Vagina (tissue), 2 donors: Measurements from ENCODE around the gene BID.

Experiments
- POLR2A ChIP-seq, 2 donors: fragments of 450-650 bp; IDR thresholded peaks; one replicate each; pipeline ENCODE4 v1.6.1; 2017; ENCODE audit warnings: antibody characterized with exemption in 2 of 2, mild to moderate bottlenecking in 2 of 2, moderate library complexity in 2 of 2
- POLR2AphosphoS5 ChIP-seq, 2 donors: sonication (generic); formaldehyde crosslinking; IDR thresholded peaks; one replicate each; pipeline ENCODE4 v1.9.0; 2017; ENCODE audit warnings: antibody characterized with exemption in 2 of 2, mild to moderate bottlenecking in 2 of 2, low read depth in 1 of 2; ENCODE audit not compliant: insufficient read depth in 1 of 2
- TF ChIP-seq, protein P1 (sequence below), 3 experiments: fragments of 450-650 bp in 2 of 3; fragments of 200-600 bp in 1 of 3; sonication (generic) in 1 of 3; IDR thresholded peaks; one replicate each; pipeline ENCODE4 v1.5.1; 2017 to 2019; ENCODE audit warnings: antibody characterized with exemption in 3 of 3, mild to moderate bottlenecking in 2 of 3, moderate library complexity in 2 of 3

DNA sequence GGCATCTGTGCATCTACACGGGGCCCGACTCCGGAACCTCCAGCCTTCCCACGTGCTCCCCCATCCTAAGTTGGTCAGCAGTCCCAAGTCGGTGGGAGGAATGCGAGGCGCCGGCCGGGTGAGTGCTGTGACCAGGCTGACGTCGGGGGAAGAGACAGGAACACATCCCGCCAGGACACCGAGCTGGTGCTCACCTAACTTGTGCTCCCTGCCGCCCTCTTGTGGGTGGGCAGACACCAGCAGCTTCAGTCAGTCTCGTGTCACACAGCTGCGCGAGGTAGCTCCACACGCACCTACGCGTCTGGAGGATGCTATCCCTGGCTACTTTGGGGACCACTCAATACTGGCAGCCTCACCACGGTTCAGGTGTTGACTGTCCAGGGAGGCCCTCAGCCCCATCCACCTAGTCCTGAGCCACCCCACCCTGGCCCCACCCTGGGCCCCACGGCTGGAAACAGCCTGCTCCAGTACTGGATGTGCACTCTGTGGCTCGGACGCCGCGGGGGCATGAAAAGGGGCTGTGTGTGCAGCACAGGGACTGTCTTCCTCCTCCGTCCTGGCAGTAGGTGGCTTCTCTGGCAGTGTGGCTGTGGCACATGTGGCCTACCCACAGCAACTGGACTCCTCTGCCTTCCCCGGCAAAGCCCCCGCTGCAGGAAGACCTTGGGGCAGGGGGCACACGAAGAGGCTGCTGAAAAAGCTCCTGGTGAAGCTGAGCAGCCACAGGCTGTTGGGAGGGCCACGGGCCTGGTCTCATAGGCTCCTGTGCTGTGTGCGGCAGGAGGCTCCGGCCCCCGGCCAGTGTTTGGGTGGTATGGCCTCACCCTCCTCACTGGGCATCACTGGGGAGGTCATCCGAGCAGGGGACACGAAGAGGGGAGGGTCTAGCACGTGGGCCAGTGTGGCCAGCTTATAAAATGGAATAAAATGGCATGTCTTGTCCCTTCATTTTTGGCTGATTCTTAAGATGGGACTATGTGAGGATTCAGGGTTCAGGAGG is 11.2 kb upstream of the BID start:
- TF ChIP-seq, protein P1, sequence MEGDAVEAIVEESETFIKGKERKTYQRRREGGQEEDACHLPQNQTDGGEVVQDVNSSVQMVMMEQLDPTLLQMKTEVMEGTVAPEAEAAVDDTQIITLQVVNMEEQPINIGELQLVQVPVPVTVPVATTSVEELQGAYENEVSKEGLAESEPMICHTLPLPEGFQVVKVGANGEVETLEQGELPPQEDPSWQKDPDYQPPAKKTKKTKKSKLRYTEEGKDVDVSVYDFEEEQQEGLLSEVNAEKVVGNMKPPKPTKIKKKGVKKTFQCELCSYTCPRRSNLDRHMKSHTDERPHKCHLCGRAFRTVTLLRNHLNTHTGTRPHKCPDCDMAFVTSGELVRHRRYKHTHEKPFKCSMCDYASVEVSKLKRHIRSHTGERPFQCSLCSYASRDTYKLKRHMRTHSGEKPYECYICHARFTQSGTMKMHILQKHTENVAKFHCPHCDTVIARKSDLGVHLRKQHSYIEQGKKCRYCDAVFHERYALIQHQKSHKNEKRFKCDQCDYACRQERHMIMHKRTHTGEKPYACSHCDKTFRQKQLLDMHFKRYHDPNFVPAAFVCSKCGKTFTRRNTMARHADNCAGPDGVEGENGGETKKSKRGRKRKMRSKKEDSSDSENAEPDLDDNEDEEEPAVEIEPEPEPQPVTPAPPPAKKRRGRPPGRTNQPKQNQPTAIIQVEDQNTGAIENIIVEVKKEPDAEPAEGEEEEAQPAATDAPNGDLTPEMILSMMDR (IDR thresholded peaks at IDR 0.05), result peak in 2 of 3 experiments; percentile 4 to 22
- TF ChIP-seq POLR2A (IDR thresholded peaks at IDR 0.05), result no peak
- TF ChIP-seq POLR2AphosphoS5 (IDR thresholded peaks at IDR 0.05; ENCODE audit: insufficient read depth in 1 of 2, low read depth in 1 of 2), result no peak
